Measurements from ENCODE around the gene NR2F2.

NR2F2 gene

GRCh38 chr15:96362755-96363651 is 32.5 kb downstream of the NR2F2 start:
- H3K4me3 ChIP-seq (ENCODE audit: low read length): no peak overlapping the region
- TF ChIP-seq EZH2phosphoT487 (IDR thresholded peaks at IDR 0.05; ENCODE audit: borderline replicate concordance, low read length): no peak
- TF ChIP-seq CTCF (IDR thresholded peaks at IDR 0.05; ENCODE audit: low read depth, low read length, poor library complexity, severe bottlenecking): no peak
- peaks cover 5% of the 10 kb centered on the region; the same call in 1 of the 2 replicates for H3K9me3 ChIP-seq (ENCODE audit: control insufficient read depth, insufficient read depth, low read length)
- H3K36me3 ChIP-seq (ENCODE audit: control insufficient read depth, low read length): no peaks in the 10 kb centered on the region
- no peaks in the 10 kb centered on the region for H4K20me1 ChIP-seq (ENCODE audit: control insufficient read depth, insufficient read depth, low read depth, low read length)
- H3K9me2 ChIP-seq (replicated peaks; ENCODE audit: control insufficient read depth, low read length): no peaks in the 10 kb centered on the region
- H3K27ac ChIP-seq (ENCODE audit: low read depth, low read length): no peak overlapping the region
- no peaks in the 10 kb centered on the region for H3K4me1 ChIP-seq (ENCODE audit: control insufficient read depth, low read length)
- peaks cover 6% of the 10 kb centered on the region for H3K27me3 ChIP-seq (ENCODE audit: control insufficient read depth, low read length)
- H3K79me2 ChIP-seq (ENCODE audit: control insufficient read depth, low read length): no peaks in the 10 kb centered on the region
- no peaks in the 10 kb centered on the region for H3F3A ChIP-seq (ENCODE audit: control insufficient read depth, insufficient read depth)
- H3K4me2 ChIP-seq (ENCODE audit: low read length): no peak overlapping the region

- H3K27ac ChIP-seq (ENCODE audit: low read depth, low read length): no peak overlapping the region
- no peak overlapping the region for H3K4me2 ChIP-seq (ENCODE audit: low read length)
- H3K79me2 ChIP-seq (ENCODE audit: control insufficient read depth, low read length): no peaks in the 10 kb centered on the region
- no peaks in the 10 kb centered on the region for H3K27me3 ChIP-seq (ENCODE audit: control insufficient read depth, low read length)
- H3K9me3 ChIP-seq (ENCODE audit: control insufficient read depth, insufficient read depth, low read length): peaks cover 5% of the 10 kb centered on the region; the same call in 1 of the 2 replicates
- H3K9me2 ChIP-seq (replicated peaks; ENCODE audit: control insufficient read depth, low read length): no peaks in the 10 kb centered on the region
- TF ChIP-seq EZH2phosphoT487 (IDR thresholded peaks at IDR 0.05; ENCODE audit: borderline replicate concordance, low read length): no peak
- TF ChIP-seq CTCF (IDR thresholded peaks at IDR 0.05; ENCODE audit: low read depth, low read length, poor library complexity, severe bottlenecking): no peak
- no peaks in the 10 kb centered on the region for H3F3A ChIP-seq (ENCODE audit: control insufficient read depth, insufficient read depth)
- H3K36me3 ChIP-seq (ENCODE audit: control insufficient read depth, low read length): no peaks in the 10 kb centered on the region
- no peaks in the 10 kb centered on the region for H4K20me1 ChIP-seq (ENCODE audit: control insufficient read depth, insufficient read depth, low read depth, low read length)
- no peaks in the 10 kb centered on the region for H3K4me1 ChIP-seq (ENCODE audit: control insufficient read depth, low read length)
- no peak overlapping the region for H3K4me3 ChIP-seq (ENCODE audit: low read length)
Observed at GRCh38 chr15:96363707-96364106, 33.2 kb downstream of the NR2F2 start.

- Histone ChIP-seq H3K36me3 (ENCODE audit: control insufficient read depth, low read length) (no peaks in the 10 kb centered on the region), H3K4me2 (ENCODE audit: low read length) (no peak overlapping the region), H3K27ac (ENCODE audit: low read depth, low read length) (no peak overlapping the region), H3K4me3 (ENCODE audit: low read length) (no peak overlapping the region), H3K9me3 (ENCODE audit: control insufficient read depth, insufficient read depth, low read length) (peaks cover 5% of the 10 kb centered on the region; the same call in 1 of the 2 replicates), H3K4me1 (ENCODE audit: control insufficient read depth, low read length) (no peaks in the 10 kb centered on the region), H3F3A (ENCODE audit: control insufficient read depth, insufficient read depth) (no peaks in the 10 kb centered on the region), H3K27me3 (ENCODE audit: control insufficient read depth, low read length) (no peaks in the 10 kb centered on the region), H3K79me2 (ENCODE audit: control insufficient read depth, low read length) (no peaks in the 10 kb centered on the region), H4K20me1 (ENCODE audit: control insufficient read depth, insufficient read depth, low read depth, low read length) (no peaks in the 10 kb centered on the region), H3K9me2 (replicated peaks; ENCODE audit: control insufficient read depth, low read length) (no peaks in the 10 kb centered on the region)
- TF ChIP-seq CTCF (IDR thresholded peaks at IDR 0.05; ENCODE audit: low read depth, low read length, poor library complexity, severe bottlenecking) (no peak), EZH2phosphoT487 (IDR thresholded peaks at IDR 0.05; ENCODE audit: borderline replicate concordance, low read length) (no peak)
Observed at GRCh38 chr15:96365781-96366525, 35.5 kb downstream of the NR2F2 start.
